ENCODE results near the gene EZH2. TPM values are rescaled to one million over a fixed set of nuclear protein-coding genes. Genes with fewer than 3 reads are reported as not detected.

The EZH2 gene
- polyA plus RNA-seq, 4 donors, result 30.8 to 52.0 (median 40.9) TPM

DNA sequence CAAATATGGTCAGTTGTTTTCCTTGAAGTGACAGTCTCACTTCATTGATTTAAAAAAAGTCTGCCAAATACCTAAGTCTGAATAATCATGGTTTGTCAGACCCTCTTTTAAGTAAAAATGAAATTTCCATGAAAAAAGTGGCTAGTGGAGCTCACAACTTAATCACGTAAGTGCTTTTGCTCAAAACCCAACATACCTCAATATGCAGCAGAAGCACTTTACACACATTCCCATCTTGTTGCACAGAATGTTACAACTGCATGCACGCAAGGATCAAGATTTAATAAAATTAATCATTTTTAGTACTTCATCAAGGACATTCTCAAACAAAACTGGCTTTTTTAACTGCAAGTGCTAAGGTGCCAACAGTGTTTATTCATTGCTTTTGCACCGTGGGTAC lies 21.6 kb downstream of the EZH2 start:
- DNase-seq (ENCODE audit: low read depth in 4 of 4, low spot score in 2 of 4), result no peak

DNA sequence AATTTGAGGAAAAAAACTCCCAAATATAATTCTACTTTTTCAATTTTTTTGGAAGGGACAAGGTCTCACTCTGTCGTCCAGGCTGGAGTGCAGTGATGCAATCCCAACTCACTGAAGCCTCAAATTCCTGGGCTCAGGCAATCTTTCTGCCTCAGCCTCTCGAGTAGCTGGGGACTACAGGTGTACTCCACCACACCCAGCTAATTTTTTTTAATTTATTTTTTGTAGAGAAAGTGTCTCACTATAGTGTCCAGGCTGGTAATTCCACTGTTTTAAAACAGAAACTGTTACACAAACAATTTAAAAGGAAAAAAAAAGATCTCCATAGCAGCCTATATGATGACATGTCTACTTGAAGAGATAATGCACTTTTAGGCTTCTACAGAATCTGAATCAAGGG lies 25.6 kb downstream of the EZH2 start:
- no peak for DNase-seq (ENCODE audit: low read depth in 4 of 4, low spot score in 2 of 4)

DNA sequence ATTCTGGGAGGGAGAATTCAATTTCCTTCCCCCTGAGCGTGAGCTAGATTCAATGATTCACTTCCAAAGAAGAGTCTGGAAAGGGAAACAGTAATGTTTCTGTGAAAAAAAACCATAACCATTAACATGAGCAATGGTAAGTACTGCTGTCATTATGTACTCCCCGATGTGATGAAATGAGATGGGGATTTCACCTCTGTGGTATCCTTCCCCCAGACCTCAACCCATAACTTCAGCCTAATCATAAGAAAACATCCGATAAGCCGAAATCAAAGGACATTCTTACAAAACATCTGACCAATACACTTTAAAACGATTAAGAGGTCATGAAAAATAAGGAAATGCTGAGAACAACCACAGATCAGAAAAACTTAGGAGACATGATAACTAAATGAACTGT lies 27.2 kb downstream of the EZH2 start:
- DNase-seq (ENCODE audit: low read depth in 4 of 4, low spot score in 2 of 4), result no peak

DNA sequence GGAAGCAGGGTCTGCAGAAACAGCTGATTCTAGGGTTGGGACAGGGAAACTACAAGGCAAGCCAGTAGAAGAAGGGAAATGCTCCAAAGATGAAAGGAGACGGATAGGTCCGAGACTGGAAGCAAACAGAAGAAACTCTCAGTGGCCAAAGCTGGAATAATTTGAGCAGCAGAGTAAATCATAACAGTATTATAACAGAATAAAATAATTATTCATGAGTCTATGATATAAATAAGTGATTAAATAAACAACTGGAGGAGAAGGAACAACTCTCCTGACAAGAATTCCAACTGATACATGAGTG lies 27.6 kb downstream of the EZH2 start:
- DNase-seq (ENCODE audit: low read depth in 4 of 4, low spot score in 2 of 4), result no peak

DNA sequence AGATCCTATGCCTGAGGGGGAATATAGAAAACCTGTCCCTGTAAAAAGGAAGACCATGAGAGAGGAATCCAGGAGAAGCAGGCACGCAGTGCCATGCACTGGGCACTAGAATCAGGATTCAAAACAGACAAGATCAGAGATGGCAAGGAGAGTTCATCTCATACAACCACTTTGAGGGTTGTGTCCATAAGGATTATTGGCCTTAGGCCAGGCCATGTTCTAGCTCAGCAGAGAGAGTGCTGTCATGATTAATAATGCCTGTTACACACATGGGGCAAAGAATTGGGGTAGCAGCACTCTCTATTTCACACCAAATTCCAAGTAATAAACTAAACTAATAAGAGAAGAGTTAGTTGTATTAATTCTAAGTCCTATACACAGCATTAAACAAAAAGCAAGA lies 29.1 kb downstream of the EZH2 start:
- DNase-seq (ENCODE audit: low read depth in 4 of 4, low spot score in 2 of 4), result no peak

DNA sequence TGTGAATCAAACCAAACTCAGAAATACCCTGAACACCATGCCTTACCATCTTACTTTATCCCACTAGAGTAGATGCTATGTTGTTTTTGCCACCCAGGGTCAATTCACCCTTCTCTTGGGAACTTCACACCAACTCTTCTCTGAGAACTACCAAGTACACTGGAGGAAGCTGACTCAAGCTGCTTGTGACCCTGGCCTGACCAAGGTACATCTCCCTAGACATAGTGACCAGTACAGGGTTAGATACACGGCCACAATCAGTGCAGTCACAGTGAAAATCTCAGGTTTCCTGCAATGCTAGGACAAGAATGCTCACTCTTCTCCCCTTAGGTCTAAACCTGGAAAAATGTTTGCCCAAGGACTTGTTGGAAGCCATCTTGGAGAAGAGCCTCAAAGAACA lies 31.8 kb downstream of the EZH2 start:
- DNase-seq (ENCODE audit: low read depth in 4 of 4, low spot score in 2 of 4), result no peak

DNA sequence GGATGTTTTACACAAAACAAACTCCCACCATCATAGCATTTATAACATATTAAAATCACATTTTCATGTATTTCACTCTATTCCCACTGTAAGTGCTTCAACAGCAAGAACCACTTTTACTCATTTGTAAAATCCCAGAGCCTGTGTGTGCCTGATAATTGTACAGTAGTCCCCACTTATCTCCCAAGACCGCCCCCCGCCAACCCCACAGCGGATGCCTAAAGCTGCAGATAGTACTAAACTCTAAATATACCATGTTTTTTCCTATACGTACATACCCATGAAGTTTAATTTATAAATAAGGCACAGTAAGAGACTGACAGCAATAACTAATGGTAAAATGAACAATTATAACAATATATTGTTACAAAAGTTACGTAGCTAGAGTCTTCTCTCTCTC lies 33.5 kb downstream of the EZH2 start:
- DNase-seq (ENCODE audit: low read depth in 4 of 4, low spot score in 2 of 4), result no peak

DNA sequence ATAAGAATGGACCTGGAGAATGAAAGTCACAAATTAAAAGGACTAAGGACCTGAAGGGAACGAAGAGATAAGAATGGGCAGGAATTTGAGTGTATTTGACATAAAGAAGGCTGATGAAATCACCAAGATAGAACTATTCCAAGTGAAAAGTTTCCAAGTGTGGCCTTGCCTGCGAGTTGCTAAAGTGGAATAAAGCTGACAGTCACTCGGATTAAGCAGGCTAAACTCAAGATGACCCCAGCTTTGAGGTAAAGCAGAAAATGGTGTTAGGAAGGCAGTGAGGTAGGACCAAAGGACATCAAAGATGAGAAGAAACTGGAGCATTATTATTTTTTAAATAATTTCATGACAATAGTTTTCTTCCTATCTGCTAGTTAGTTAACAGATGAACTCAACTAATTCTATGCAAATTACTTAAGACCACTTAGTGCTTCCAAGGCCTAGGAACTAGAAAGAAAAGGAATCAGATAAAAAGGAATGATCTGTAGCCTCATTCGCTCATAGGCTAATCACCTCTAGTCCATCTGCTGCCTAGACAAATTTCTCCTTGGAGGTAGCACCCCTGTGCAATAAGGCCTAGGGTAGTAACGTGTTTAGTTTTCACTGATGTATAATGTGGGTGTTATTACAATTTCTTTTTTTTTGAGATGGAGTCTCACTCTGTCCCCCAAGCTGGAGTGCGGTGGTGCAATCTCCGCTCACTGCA lies 34.5 kb downstream of the EZH2 start:
- DNase-seq (ENCODE audit: low read depth in 4 of 4, low spot score in 2 of 4), result no peak

DNA sequence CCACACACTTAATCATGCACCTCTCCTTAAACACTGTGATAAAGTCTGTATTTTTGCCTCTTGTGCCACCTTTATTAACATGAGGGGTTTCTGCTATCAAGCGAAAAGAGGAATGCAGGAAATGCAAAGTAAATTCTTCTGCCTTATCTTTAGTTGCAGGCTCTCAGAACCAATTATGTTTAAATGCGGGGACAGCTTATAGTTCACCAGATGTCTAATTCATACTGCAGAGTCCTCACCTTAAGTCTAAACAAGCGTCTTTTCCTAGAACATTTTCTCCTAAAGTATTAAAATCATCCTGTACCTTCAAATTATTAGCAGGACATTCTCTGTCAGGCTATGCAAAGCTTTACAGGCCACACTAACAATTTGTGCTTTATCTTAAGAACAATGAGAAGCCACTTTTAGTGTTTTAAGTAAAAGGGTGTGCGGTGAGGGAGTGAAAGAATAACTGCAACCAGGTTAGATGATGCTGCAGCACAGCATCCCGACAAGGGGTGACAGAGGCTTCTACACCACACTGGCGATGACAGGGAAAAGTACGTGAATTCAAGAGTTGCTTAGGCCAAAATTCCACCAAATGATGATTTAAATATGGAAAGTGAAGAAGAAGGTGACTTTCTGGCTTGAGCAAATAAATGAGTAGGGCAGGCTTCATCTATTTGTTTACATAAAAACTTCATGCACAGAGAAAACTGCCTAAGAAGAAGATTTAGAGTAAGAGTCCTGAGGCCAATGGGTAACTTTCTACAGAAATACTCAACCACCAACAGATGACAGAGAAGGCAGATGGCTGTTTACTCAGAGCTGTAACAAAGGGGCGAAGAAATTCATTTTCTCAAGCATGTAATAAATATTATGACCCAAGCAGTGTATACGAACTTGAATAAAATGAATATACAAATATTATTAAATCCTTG lies 36.0 kb downstream of the EZH2 start:
- DNase-seq (ENCODE audit: low read depth in 4 of 4, low spot score in 2 of 4), result no peak

DNA sequence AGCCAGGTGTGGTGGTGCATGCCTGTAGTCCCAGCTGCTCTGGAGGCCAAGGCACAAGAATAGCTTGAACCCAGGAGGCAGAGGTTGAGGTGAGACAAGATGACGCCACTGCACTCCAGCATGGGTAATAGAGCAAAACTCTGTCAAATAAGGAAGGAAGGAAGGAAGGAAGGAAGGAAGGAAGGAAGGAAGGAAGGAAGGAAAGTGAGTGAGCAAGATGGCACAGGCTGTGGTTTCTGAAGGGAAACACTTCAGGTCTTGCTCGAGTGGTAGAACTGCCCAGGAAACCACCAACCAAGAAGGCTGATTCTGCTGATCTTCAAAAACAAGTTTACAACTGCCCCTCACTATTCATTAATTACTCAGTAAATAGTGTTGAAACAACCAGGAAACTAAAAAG lies 45.2 kb downstream of the EZH2 start:
- DNase-seq (ENCODE audit: low read depth in 4 of 4, low spot score in 2 of 4), result no peak

DNA sequence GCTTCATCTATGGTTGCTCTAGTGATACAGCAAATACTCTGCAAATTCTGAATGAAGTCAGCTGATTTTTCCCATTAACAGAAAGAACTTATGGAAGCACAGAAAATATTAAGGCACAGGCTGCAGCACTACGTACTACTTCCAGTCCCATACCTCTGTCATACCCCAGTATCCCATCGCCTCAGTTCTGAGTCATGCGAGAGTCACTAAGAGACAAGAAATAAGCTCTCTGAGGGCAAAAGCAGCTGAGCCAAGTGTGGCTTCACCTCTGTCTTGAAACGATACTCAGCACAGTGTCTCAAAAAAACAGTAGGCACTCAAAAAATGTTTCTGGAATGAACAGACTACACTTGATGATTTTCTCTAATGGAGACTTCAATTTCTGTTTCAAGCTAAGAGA lies 48.2 kb downstream of the EZH2 start:
- DNase-seq (ENCODE audit: low read depth in 4 of 4, low spot score in 2 of 4), result no peak

DNA sequence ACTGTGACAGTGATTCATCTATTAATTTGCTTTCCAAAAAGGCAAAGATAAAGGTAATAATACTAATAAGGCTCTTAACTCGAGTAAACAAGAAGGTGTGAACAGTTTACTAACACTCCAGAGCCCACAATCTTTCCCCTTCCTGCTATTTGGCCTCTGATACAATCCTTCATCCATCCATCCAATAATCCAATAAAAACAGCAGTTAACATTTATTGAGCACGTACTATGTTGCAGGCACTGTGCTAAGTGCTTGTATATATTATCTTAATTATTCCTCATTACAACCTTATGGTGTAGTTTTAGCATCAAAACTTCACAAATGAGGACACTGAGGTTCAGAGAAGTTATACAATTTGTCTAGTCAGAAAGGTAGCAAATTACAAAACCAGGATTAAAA lies 49.5 kb downstream of the EZH2 start:
- DNase-seq (ENCODE audit: low read depth in 4 of 4, low spot score in 2 of 4), result no peak

DNA sequence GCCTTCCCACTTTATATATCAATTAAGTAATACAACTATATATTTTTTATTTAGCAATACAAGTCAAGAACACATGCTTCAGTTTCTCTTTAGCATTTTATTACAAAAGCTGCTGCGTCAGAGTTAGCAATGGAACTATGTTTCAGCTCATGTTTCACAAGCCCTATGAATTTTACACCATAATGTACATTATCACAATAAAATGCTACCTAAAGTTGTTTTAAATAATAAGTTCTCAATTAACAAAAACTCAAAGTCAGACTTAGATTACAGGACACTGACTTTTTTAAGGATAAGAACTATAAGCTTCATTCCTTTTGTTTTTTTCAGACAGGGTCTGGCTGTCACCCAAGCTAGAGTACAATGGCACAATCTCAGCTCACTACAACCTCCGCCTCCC lies 52.3 kb downstream of the EZH2 start:
- no peak for DNase-seq (ENCODE audit: low read depth in 4 of 4, low spot score in 2 of 4)

DNA sequence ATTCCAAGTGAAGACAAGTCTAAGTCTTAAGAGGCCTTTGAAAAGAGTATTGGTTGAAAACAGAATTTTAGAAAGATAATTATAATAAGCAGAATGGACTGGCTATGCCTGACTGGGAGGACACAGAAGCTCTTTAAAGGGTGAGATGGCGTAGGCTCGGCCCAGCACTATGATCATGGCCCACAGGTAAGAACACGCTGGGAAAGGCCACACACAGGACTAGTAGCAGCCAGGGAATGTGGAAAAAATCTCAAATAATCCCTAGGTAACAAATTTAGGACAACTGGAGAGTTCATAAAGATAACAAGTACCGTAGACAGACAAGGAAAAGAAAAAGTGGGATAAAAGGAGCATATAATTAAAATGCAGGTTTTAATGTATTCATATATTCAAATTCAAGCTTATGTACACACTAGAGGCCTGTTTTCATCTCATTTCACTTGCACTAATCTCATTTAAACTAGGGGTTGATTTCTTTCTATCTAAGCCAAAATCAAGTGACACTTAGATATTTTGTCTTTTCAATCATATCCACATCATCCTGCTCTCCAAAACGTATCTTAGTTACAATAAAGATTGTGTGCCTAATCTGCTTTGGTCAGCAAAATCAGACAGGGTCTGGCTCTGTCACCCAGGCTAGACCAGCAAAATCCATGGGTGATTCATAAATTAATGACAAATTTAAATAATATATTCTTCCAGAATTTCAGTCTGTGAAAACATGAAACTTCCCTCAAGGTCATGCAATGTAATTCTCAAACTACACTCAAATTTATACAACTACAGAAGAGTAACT lies 53.0 kb downstream of the EZH2 start:
- DNase-seq (ENCODE audit: low read depth in 4 of 4, low spot score in 2 of 4), result no peak

DNA sequence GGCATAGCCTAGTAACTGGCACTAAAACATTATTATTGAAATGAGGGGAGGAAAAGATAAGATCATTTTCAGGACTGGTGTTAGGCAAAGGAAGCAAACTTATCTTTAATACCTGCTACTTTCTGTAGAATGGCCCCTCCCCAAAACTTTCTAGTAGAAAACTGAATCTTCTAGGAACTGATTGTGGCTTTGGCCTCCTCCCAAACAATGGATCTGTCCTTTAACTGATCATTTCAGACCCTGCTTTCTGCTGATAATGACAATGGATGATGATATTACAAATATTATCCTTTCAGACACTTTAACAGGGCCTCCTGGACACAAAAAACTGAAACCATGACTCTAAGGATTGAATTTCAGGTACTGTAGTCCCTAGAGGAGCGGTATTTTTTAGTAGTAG lies 55.1 kb downstream of the EZH2 start:
- no peak for DNase-seq (ENCODE audit: low read depth in 4 of 4, low spot score in 2 of 4)

DNA sequence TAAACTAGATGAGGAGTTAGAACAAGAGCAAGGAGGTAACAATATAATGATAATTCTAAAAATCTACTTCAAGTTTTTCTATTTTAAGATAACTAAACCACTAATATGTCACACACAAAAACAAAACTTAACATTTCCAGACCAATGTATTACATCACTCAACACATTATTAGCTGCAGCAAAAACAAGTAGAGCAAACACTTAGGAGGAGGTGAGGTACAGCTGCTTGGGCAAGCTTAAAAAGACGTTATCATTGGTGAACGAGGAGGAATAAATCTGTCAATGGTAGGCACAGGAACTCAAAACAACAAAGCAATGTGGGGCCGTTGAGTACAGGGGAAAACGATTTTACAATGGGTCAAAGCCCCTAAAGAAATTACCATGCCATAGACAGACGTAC lies 58.8 kb downstream of the EZH2 start:
- no peak for DNase-seq (ENCODE audit: low read depth in 4 of 4, low spot score in 2 of 4)

DNA sequence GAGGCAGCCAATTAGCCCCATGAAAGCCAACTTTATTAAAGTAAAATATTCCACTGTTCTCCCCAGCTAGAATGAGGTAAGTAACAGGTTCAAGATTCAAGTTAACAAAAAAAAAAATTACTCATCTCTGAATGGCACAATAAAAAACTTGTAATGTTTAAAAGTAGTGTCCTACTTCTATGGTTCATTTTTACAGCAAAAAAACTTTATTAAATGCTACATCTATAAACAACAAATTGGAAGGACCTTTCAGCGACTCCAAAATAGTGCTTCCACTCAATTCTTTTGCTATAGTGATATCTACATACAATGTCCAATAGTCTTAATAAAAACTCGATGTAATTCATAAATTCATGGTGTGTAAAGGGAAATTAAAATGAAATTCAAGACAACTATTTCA lies 59.2 kb downstream of the EZH2 start:
- DNase-seq (ENCODE audit: low read depth in 4 of 4, low spot score in 2 of 4), result no peak

DNA sequence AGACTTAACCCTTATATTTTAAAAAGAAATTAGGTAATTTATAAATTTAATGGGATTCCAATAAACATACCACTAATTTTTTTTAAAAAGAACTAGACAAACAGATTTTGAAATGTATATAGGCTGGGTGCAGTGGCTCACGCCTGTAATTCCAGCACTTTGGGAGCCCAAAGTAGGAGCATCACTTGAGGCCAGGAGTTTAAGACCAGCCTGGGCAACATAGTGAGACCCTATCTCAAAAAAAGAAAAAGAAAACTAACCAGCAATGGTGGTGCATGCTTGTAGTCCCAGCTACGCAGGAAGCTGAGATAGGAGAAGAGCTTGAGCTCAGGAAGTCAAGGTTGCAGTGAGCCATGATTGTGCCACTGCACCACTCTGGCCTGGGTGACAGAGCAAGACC lies 62.7 kb downstream of the EZH2 start:
- DNase-seq (ENCODE audit: low read depth in 4 of 4, low spot score in 2 of 4), result no peak

DNA sequence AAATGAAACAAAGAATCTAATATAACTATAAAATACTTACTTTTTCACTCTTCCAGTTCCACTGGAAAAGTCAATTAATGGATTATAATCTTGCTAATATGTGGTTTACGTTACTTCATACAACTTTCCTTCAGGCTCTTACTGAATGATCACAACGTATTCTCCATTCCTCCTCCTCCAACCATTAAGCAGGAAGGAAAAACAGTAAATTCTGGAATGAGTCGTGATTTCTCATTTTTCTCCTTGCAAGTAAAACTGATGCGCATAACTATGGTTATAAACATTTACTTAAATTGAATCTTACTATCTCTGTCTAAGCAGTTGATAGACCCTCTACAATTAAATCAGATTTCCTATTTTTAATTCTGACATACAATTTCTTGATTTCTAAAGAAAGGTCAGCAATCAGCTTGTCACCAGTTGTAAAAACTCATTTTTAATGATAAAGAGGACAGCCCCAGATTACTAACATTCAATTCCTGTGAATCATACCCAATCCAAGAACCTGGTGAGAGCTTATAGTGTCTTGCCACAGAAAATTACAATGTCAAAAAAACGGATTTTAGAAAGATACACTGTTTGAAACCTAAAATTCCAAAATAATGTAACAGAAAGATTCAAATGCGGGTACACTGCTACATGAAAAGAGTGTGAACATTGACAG lies 64.3 kb downstream of the EZH2 start:
- DNase-seq (ENCODE audit: low read depth in 4 of 4, low spot score in 2 of 4), result no peak

DNA sequence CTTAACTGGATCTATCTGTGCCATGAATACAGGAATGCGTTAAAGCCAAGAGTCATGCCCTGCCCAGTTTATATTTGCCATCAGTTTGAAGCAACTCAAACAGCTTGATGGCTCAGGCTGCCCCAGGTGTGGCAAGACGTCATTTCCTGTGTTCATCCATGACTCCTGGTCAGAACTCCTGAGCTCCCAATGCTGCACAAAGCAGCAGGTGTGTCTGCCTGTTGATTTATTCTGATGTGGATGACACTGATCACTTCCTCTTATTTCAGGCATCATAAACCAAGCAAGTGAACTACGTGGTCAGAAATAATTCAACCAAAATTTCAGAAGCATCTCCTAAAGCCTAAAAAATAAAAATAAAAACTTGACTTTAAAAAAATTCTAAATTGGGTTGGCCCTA lies 68.5 kb downstream of the EZH2 start:
- no peak for DNase-seq (ENCODE audit: low read depth in 4 of 4, low spot score in 2 of 4)

DNA sequence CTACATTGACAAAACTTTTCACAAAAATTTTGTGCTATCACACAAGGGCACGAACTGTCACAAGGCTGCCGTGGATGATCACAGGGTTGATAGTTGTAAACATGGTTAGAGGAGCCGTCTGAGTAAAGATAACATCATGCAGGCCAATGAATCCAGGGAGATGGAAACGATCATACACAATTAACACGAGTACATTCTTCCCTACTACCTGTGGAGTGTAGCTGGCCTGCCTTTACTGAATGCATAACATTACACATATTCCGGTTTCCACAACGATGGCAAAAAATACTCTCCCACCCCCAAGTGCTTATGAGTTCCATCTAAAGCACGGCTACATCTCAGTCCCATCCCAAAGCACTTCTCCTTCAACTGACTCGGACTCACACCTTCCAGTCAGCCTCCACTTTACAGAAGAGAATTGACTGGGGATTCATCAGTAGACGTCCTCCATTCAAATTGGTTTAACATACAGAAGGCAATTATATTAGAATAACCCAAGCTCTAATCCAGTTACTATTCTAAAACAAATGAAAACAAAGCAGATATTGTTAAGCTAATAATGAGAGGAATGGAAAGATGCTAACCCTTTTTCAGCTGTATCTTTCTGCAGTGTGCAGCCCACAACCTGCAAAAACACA lies 69.0 kb downstream of the EZH2 start:
- DNase-seq (ENCODE audit: low read depth in 4 of 4, low spot score in 2 of 4), result no peak

Data from left renal cortex interstitium (tissue), 4 donors.